ENCODE measurements around the gene CORO1A. TPM values are rescaled to one million over a fixed set of nuclear protein-coding genes. Genes with fewer than 3 reads are reported as not detected.
"Not testable (repeated sequence)": the region's sequence is repeated elsewhere in the genome, so short reads cannot be mapped to it uniquely, and the experiment has no call there.

The CORO1A gene
- total RNA-seq, 1 experiment from 2014 or later, result 12.0 TPM

GRCh38 chr16:30205541-30206236, 22.3 kb downstream of the CORO1A start:
- DNase-seq (ENCODE audit: low spot score), result not testable (repeated sequence)

DNA sequence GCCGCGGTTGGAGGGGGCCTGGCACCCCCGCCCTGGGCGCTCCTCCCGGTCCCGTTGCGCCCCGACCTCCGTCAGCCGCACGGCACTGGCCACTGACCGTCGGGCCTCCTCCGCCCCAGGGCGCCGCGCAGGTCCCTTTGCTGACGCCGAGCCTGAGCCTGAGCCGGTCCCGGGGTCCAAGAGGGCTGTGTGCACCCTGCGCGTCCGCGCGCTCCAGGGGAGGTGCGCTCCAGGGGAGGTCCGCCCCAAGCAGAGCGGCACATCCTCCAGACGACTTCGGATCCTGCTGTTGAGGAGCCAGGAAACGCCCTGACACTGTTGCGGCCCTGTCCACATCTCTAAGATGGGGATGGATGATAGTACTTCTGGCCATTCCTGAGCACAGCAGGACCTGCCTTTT, 22.9 kb downstream of the CORO1A start:
- DNase-seq (ENCODE audit: low spot score), result not testable (repeated sequence)

DNA sequence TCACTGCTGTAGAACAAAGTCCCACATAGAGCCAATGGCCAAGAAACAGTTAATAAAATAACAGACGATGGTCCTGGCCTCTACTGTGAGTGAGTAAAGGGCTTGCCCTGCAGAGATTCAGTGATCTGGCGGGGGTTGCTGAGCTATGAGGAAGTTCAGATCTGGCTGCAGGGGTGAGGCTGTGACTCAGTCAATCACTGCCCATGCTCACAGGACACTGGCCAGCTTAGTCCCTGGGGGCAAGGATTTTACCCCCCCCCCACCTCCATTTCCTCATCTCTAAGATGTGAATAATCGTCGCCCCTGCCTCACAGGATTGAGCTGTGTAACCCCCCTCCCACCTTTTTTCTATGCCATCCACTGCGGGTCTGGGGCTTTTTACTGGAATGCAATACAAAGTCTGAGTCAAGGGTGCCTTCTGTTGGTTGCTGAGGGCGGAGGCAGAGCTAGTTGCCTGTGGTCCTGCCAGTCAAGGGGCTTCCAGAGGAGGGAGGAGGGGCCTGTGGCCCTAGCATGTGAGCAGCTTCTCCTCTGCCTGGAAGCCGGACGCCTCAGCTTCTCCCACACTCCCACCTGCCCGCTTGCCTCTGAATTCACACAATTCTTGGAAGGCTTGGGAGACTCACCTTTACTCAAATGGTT, 23.8 kb downstream of the CORO1A start:
- not testable (repeated sequence) for DNase-seq (ENCODE audit: low spot score)

- not testable (repeated sequence) for DNase-seq (ENCODE audit: low spot score)
These were observed 25.6 kb downstream of the CORO1A start for GRCh38 chr16:30209032-30209431.

- DNase-seq (ENCODE audit: low spot score), result not testable (repeated sequence)
These were observed 28.0 kb downstream of the CORO1A start for GRCh38 chr16:30211414-30211813.

DNA sequence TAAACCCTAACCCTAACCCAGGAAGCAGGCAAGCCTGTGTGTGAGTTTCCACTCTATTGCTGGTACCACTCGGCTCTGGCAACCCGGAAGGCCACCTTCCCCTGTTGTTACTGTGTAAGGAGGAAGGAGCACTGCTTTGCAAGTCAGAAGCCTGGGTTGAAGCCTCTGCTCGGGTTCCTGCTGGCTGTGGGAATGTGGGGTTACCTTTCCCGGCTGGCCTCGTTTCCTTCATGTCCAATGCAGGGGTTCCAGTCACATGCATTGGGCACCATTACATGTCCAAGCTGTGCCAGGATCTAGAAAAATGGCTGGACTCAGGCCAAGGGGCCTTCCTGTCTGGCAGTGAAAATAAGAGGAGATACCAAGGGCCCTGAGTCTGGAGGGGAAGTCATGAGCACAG, 33.7 kb downstream of the CORO1A start:
- not testable (repeated sequence) for DNase-seq (ENCODE audit: low spot score)

Other genes starting within 250 kb of the CORO1A start
- 90.8 and 105 TPM in 2 replicates for gene TMEM219, start 221.5 kb upstream of the CORO1A start, total RNA-seq (2014; rRNA removed; shearing (Covaris generic))
- gene TAOK2, start 209.7 kb upstream of the CORO1A start, total RNA-seq (2014; rRNA removed; shearing (Covaris generic)), result 43.2 and 45.4 TPM in 2 replicates
- 17.5 and 31.6 TPM in 2 replicates for gene HIRIP3, start 188.0 kb upstream of the CORO1A start, total RNA-seq (2014; rRNA removed; shearing (Covaris generic))
- 151 and 184 TPM in 2 replicates for gene INO80E, start 187.4 kb upstream of the CORO1A start, total RNA-seq (2014; rRNA removed; shearing (Covaris generic))
- 0.45 and 1.7 TPM in 2 replicates for gene DOC2A, start 172.6 kb upstream of the CORO1A start, total RNA-seq (2014; rRNA removed; shearing (Covaris generic))
- gene C16orf92, start 160.4 kb upstream of the CORO1A start, total RNA-seq (2014; rRNA removed; shearing (Covaris generic)), result not detected in 2 replicates
- gene TLCD3B, start 152.3 kb upstream of the CORO1A start, total RNA-seq (2014; rRNA removed; shearing (Covaris generic)), result 0.38 and 1.1 TPM in 2 replicates
- 1,380 and 1,410 TPM in 2 replicates for gene ALDOA, start 117.8 kb upstream of the CORO1A start, total RNA-seq (2014; rRNA removed; shearing (Covaris generic))
- gene PPP4C, start 107.6 kb upstream of the CORO1A start, total RNA-seq (2014; rRNA removed; shearing (Covaris generic)), result 185 and 215 TPM in 2 replicates
- not detected in 2 replicates for gene TBX6, start 91.7 kb upstream of the CORO1A start, total RNA-seq (2014; rRNA removed; shearing (Covaris generic))
- gene YPEL3, start 87.4 kb upstream of the CORO1A start, total RNA-seq (2014; rRNA removed; shearing (Covaris generic)), result 2.9 and 7.5 TPM in 2 replicates
- gene GDPD3, start 70.1 kb upstream of the CORO1A start, total RNA-seq (2014; rRNA removed; shearing (Covaris generic)), result 1.8 and 2.8 TPM in 2 replicates
- gene MAPK3, start 60.4 kb upstream of the CORO1A start, total RNA-seq (2014; rRNA removed; shearing (Covaris generic)), result 34.4 and 46.6 TPM in 2 replicates
- 246 and 504 TPM in 2 replicates for gene BOLA2B, start 10.1 kb downstream of the CORO1A start, total RNA-seq (2014; rRNA removed; shearing (Covaris generic))
- gene SLX1A, start 10.3 kb downstream of the CORO1A start, total RNA-seq (2014; rRNA removed; shearing (Covaris generic)), result 9.8 and 57.9 TPM in 2 replicates
- gene SULT1A3, start 15.7 kb downstream of the CORO1A start, total RNA-seq (2014; rRNA removed; shearing (Covaris generic)), result 5.1 and 6.6 TPM in 2 replicates
- gene NPIPB13, start 64.9 kb downstream of the CORO1A start, total RNA-seq (2014; rRNA removed; shearing (Covaris generic)), result 0.03 and 0.50 TPM in 2 replicates
- gene CD2BP2, start 171.7 kb downstream of the CORO1A start, total RNA-seq (2014; rRNA removed; shearing (Covaris generic)), result 87.1 and 116 TPM in 2 replicates
- gene TBC1D10B, start 186.9 kb downstream of the CORO1A start, total RNA-seq (2014; rRNA removed; shearing (Covaris generic)), result 47.0 and 55.6 TPM in 2 replicates
- gene MYL11, start 191.2 kb downstream of the CORO1A start, total RNA-seq (2014; rRNA removed; shearing (Covaris generic)), result not detected in 2 replicates
- not detected in 2 replicates for gene SEPTIN1, start 199.0 kb downstream of the CORO1A start, total RNA-seq (2014; rRNA removed; shearing (Covaris generic))
- 19.1 and 20.7 TPM in 2 replicates for gene ZNF48, start 211.8 kb downstream of the CORO1A start, total RNA-seq (2014; rRNA removed; shearing (Covaris generic))
- 19.2 and 27.4 TPM in 2 replicates for gene ZNF771, start 224.0 kb downstream of the CORO1A start, total RNA-seq (2014; rRNA removed; shearing (Covaris generic))
- 74.5 and 86.1 TPM in 2 replicates for gene DCTPP1, start 246.4 kb downstream of the CORO1A start, total RNA-seq (2014; rRNA removed; shearing (Covaris generic))

Measured in A172 (cell line).